Keratinocyte (primary cell): ENCODE data around the gene PHF2. TPM values are rescaled to one million over a fixed set of nuclear protein-coding genes. Genes with fewer than 3 reads are reported as not detected.

Experiments
- DNase-seq: peaks from one replicate; pipeline ENCODE4 v3.0.0-alpha.2; 2011; ENCODE audit warnings: low read depth, missing footprints, low spot score
- FAIRE-seq: peaks from 2 replicates; lab custom pipeline; 2011; peaks lifted over from hg19 to GRCh38; lab: Jason Lieb, UNC
- H2AFZ ChIP-seq: 2 replicates; pipeline ENCODE4 v1.6.0; 2012; ENCODE audit warnings: low read length, control low read depth, inconsistent platforms; ENCODE audit not compliant: control insufficient read depth
- H3K27ac ChIP-seq: 2 replicates; pipeline ENCODE4 v1.5.1; 2011; ENCODE audit warnings: low read length; ENCODE audit not compliant: control insufficient read depth, insufficient read depth
- H3K27me3 ChIP-seq: 3 replicates; pipeline ENCODE4 v1.6.0; 2011; ENCODE audit warnings: low read length; ENCODE audit not compliant: control insufficient read depth, insufficient read depth; ENCODE audit errors: extremely low read depth
- H3K36me3 ChIP-seq, 2 experiments: 2 replicates in 1 of 2; 3 replicates in 1 of 2; pipeline ENCODE4 v1.5.1; 2011; ENCODE audit warnings: low read length in 2 of 2, mild to moderate bottlenecking in 1 of 2; ENCODE audit not compliant: control insufficient read depth in 2 of 2, insufficient read depth in 2 of 2; ENCODE audit errors: extremely low read depth in 1 of 2
- H3K4me1 ChIP-seq: 3 replicates; pipeline ENCODE4 v1.5.1; 2011; ENCODE audit warnings: low read length; ENCODE audit not compliant: control insufficient read depth, insufficient read depth; ENCODE audit errors: extremely low read depth
- H3K4me2 ChIP-seq: 3 replicates; pipeline ENCODE4 v1.6.0; 2011; ENCODE audit warnings: low read depth, low read length; ENCODE audit not compliant: control insufficient read depth, insufficient read depth; ENCODE audit errors: extremely low read depth
- H3K4me3 ChIP-seq, 3 experiments: fragments of 200-600 bp in 1 of 3; sonication (generic) in 1 of 3; 2 replicates in 2 of 3; 3 replicates in 1 of 3; pipeline ENCODE4 v1.5.1; 2011 to 2016; ENCODE audit warnings: low read length in 3 of 3, mild to moderate bottlenecking in 3 of 3, control low read depth in 2 of 3, inconsistent platforms in 1 of 3, low read depth in 1 of 3, mixed read lengths in 1 of 3, mixed run types in 1 of 3, moderate library complexity in 1 of 3; ENCODE audit not compliant: control insufficient read depth in 2 of 3, insufficient read depth in 2 of 3; ENCODE audit errors: extremely low read depth in 1 of 3
- H3K79me2 ChIP-seq: 2 replicates; pipeline ENCODE4 v1.6.0; 2012; ENCODE audit warnings: low read length; ENCODE audit not compliant: control insufficient read depth, insufficient read depth
- H3K9ac ChIP-seq: 3 replicates; pipeline ENCODE4 v1.6.0; 2011; ENCODE audit warnings: low read length; ENCODE audit not compliant: control insufficient read depth, insufficient read depth; ENCODE audit errors: extremely low read depth
- H3K9me1 ChIP-seq: 3 replicates; pipeline ENCODE4 v1.6.0; 2011; ENCODE audit warnings: low read length; ENCODE audit not compliant: control insufficient read depth, insufficient read depth; ENCODE audit errors: extremely low read depth
- H3K9me3 ChIP-seq: 2 replicates; pipeline ENCODE4 v1.5.1; 2012; ENCODE audit warnings: low read depth, low read length; ENCODE audit not compliant: control insufficient read depth
- H4K20me1 ChIP-seq: 3 replicates; pipeline ENCODE4 v1.6.0; 2011; ENCODE audit warnings: low read length; ENCODE audit not compliant: control insufficient read depth, insufficient read depth; ENCODE audit errors: extremely low read depth
- CTCF ChIP-seq, 3 experiments: IDR thresholded peaks in 1 of 3; conservative IDR thresholded peaks in 1 of 3; optimal IDR thresholded peaks in 1 of 3; 2 replicates in 2 of 3; 3 replicates in 1 of 3; pipeline versions ENCODE3 to v1.5.1; 2011; ENCODE audit warnings: low read length in 3 of 3, mild to moderate bottlenecking in 3 of 3, moderate library complexity in 2 of 3, control low read depth in 1 of 3, inconsistent platforms in 1 of 3; ENCODE audit not compliant: insufficient read depth in 2 of 3; ENCODE audit errors: extremely low read depth in 1 of 3
- EZH2 ChIP-seq: IDR thresholded peaks from one replicate; pipeline ENCODE4 v1.6.1; 2012; ENCODE audit warnings: inconsistent platforms, mild to moderate bottlenecking, low read length, moderate library complexity
- dilution Hi-C: fragments of 300-500 bp; cut with MboI; formaldehyde crosslinking; loops from one replicate; pipeline ENCODE4 v1.7.0; 2020; ENCODE audit warnings: low sequenced_read_pairs; ENCODE audit not compliant: extremely low pct_ligation_motif_present
- polyA plus RNA-seq, 5 experiments: library from polyadenylated mRNA; depleted of rRNA in 3 of 5; stranded (reverse) in 3 of 5; stranded (forward) in 1 of 5; unstranded in 1 of 5; fragments of >200 nt; gene quantifications; 1 replicate in 1 of 5; 2 replicates in 3 of 5; 3 replicates in 1 of 5; pipeline versions ENCODE4 v1.2.1 to v1.2.3, GENCODE V29; 2011 to 2012; ENCODE audit warnings: missing spikeins in 2 of 5, low read depth in 1 of 5, low replicate concordance in 1 of 5

PHF2 gene
- polyA plus RNA-seq, 1 donor (not counting 4 experiments of a cell fraction or from before 2014, with no cell fraction given): 5.1 TPM

- Histone ChIP-seq H4K20me1 (no peaks in the 10 kb centered on the region), H3K4me2 (no peak overlapping the region)
- no peak for FAIRE-seq
These were observed 27.5 kb downstream of the PHF2 start for GRCh38 chr9:93603906-93604326.

GRCh38 chr9:93606187-93606586 lies 29.8 kb downstream of the PHF2 start:
- dilution Hi-C loops: no loop called here
- no peaks in the 10 kb centered on the region for H3K36me3 ChIP-seq
- TF ChIP-seq EZH2 (no peak), CTCF (optimal IDR thresholded peaks at IDR 0.05 in 1 of 3, IDR thresholded peaks at IDR 0.05 in 1 of 3, conservative IDR thresholded peaks at IDR 0.05 in 1 of 3; ENCODE audit: extremely low read depth in 1 of 3, insufficient read depth in 2 of 3, low read length in 3 of 3) (no peak)
- no peaks in the 10 kb centered on the region for H3K4me1 ChIP-seq
- H3K4me2 ChIP-seq: no peak overlapping the region
- no peaks in the 10 kb centered on the region for H3K27me3 ChIP-seq
- H3K79me2 ChIP-seq: peaks cover 37% of the 10 kb centered on the region
- DNase-seq: no peak
- H3K9ac ChIP-seq: no peak overlapping the region
- no peak for FAIRE-seq
- no peaks in the 10 kb centered on the region for H3K9me3 ChIP-seq
- no peak overlapping the region for H3K27ac ChIP-seq
- no peaks in the 10 kb centered on the region for H4K20me1 ChIP-seq
- no peak overlapping the region for H3K4me3 ChIP-seq
- H3K9me1 ChIP-seq: no peaks in the 10 kb centered on the region
- no peak overlapping the region for H2AFZ ChIP-seq

More at GRCh38 chr9:93603906-93604326, 27.5 kb downstream of the PHF2 start:
- Histone ChIP-seq H3K4me3 (no peak overlapping the region), H3K9me1 (no peaks in the 10 kb centered on the region), H3K9ac (no peak overlapping the region), H3K27me3 (no peaks in the 10 kb centered on the region), H3K4me1 (peaks cover 7% of the 10 kb centered on the region), H2AFZ (no peak overlapping the region), H3K9me3 (no peaks in the 10 kb centered on the region), H3K27ac (no peak overlapping the region), H3K79me2 (peaks cover 33% of the 10 kb centered on the region), H3K36me3 (peaks cover 0 to 2% of the 10 kb centered on the region in 2 experiments)
- DNase-seq: no peak
- dilution Hi-C loops: no loop called here
- TF ChIP-seq CTCF (optimal IDR thresholded peaks at IDR 0.05 in 1 of 3, IDR thresholded peaks at IDR 0.05 in 1 of 3, conservative IDR thresholded peaks at IDR 0.05 in 1 of 3; ENCODE audit: extremely low read depth in 1 of 3, insufficient read depth in 2 of 3, low read length in 3 of 3): no peak
